HL-60 (cell line): ENCODE results near the gene ITGB2.

Source experiments
- DNase-seq, 2 experiments: peaks; one replicate each; pipeline ENCODE4 v3.0.0-alpha.2; 2010 to 2020; ENCODE audit warnings: low read depth in 1 of 2, low spot score in 1 of 2
- H3K27ac ChIP-seq: fragments of 250-450 bp; sonication (Bioruptor Pico); replicated peaks from 2 replicates; pipeline ENCODE4 v1.5.1; 2020; ENCODE audit warnings: mild to moderate bottlenecking, moderate library complexity
- H3K27me3 ChIP-seq: fragments of 250-450 bp; sonication (Bioruptor Pico); 2 replicates; pipeline ENCODE4 v1.5.1; 2021; ENCODE audit warnings: mild to moderate bottlenecking, moderate library complexity; ENCODE audit not compliant: insufficient read depth, poor library complexity, severe bottlenecking
- H3K4me3 ChIP-seq: replicated peaks from 2 replicates; pipeline ENCODE4 v1.5.1; 2011; ENCODE audit warnings: mild to moderate bottlenecking, control low read depth, low read length; ENCODE audit not compliant: insufficient read depth
- CTCF ChIP-seq: IDR thresholded peaks from one replicate; pipeline ENCODE4 v1.5.1; 2011; ENCODE audit warnings: low read length, control low read depth, inconsistent platforms; ENCODE audit not compliant: insufficient read depth
- GABPA ChIP-seq: IDR thresholded peaks from 2 replicates; pipeline ENCODE4 v1.6.1; 2012; ENCODE audit warnings: low read depth
- POLR2AphosphoS5 ChIP-seq: IDR thresholded peaks from 2 replicates; pipeline ENCODE4 v1.6.1; 2012; ENCODE audit warnings: low read depth
- SPI1 ChIP-seq: IDR thresholded peaks from 2 replicates; pipeline ENCODE4 v1.6.1; 2012; ENCODE audit warnings: low read depth, mild to moderate bottlenecking, borderline replicate concordance
- TF ChIP-seq, protein P1 (sequence below): IDR thresholded peaks from 2 replicates; pipeline ENCODE4 v1.6.1; 2012; ENCODE audit warnings: low read depth; ENCODE audit not compliant: insufficient replicate concordance

The ITGB2 gene

GRCh38 chr21:44904141-44904923 lies 16.4 kb downstream of the ITGB2 start:
- no peak for DNase-seq
- Histone ChIP-seq H3K27me3 (no peaks in the 10 kb centered on the region), H3K27ac (no peak overlapping the region), H3K4me3 (no peak overlapping the region)
- TF ChIP-seq SPI1 (no peak), CTCF (no peak), GABPA (no peak), POLR2AphosphoS5 (no peak)
- TF ChIP-seq, protein P1, sequence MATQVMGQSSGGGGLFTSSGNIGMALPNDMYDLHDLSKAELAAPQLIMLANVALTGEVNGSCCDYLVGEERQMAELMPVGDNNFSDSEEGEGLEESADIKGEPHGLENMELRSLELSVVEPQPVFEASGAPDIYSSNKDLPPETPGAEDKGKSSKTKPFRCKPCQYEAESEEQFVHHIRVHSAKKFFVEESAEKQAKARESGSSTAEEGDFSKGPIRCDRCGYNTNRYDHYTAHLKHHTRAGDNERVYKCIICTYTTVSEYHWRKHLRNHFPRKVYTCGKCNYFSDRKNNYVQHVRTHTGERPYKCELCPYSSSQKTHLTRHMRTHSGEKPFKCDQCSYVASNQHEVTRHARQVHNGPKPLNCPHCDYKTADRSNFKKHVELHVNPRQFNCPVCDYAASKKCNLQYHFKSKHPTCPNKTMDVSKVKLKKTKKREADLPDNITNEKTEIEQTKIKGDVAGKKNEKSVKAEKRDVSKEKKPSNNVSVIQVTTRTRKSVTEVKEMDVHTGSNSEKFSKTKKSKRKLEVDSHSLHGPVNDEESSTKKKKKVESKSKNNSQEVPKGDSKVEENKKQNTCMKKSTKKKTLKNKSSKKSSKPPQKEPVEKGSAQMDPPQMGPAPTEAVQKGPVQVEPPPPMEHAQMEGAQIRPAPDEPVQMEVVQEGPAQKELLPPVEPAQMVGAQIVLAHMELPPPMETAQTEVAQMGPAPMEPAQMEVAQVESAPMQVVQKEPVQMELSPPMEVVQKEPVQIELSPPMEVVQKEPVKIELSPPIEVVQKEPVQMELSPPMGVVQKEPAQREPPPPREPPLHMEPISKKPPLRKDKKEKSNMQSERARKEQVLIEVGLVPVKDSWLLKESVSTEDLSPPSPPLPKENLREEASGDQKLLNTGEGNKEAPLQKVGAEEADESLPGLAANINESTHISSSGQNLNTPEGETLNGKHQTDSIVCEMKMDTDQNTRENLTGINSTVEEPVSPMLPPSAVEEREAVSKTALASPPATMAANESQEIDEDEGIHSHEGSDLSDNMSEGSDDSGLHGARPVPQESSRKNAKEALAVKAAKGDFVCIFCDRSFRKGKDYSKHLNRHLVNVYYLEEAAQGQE, result no peak

- no peaks in the 10 kb centered on the region for H3K27me3 ChIP-seq
- no peak overlapping the region for H3K4me3 ChIP-seq
- no peak for DNase-seq
- no peak overlapping the region; the same call in 1 of the 2 replicates for H3K27ac ChIP-seq
- TF ChIP-seq CTCF (no peak), SPI1 (no peak), POLR2AphosphoS5 (no peak), GABPA (no peak)
- TF ChIP-seq, protein P1, result no peak
Observed at GRCh38 chr21:44903689-44904088, 17.0 kb downstream of the ITGB2 start.

- TF ChIP-seq SPI1 (peak; percentile 82), GABPA (no peak), CTCF (no peak), POLR2AphosphoS5 (no peak)
- TF ChIP-seq, protein P1, result no peak
- Histone ChIP-seq H3K4me3 (no peak overlapping the region), H3K27me3 (no peaks in the 10 kb centered on the region), H3K27ac (no peak overlapping the region; the same call in 1 of the 2 replicates)
- DNase-seq, result peak in 1 of 2 experiments; percentile 24
Observed at GRCh38 chr21:44903050-44903685, 17.5 kb downstream of the ITGB2 start.
